A673 (cell line): ENCODE data around the gene ZBED1. TPM values are rescaled to one million over a fixed set of nuclear protein-coding genes. Genes with fewer than 3 reads are reported as not detected.
"Not testable (repeated sequence)": the region's sequence is repeated elsewhere in the genome, so short reads cannot be mapped to it uniquely, and the experiment has no call there.

ENCODE experiments used
- BruUV-seq: library from RNA; stranded (reverse); fragments of 400-500 nt; replicated peaks from 2 replicates; lab custom pipeline; 2021; lab: Mats Ljungman, UMichigan
- CTCF ChIA-PET: fragments of 300-600 bp; sonication (Branson Sonifier 250); formaldehyde crosslinking; loops from one replicate; lab custom pipeline; 2022; ENCODE audit warnings: antibody characterized with exemption; lab: Charles Lee
- POLR2A ChIA-PET: fragments of 300-600 bp; sonication (Branson Sonifier 250); formaldehyde crosslinking; loops from one replicate; lab custom pipeline; 2022; ENCODE audit warnings: antibody characterized with exemption; ENCODE audit not compliant: low non-redundant PET; lab: Charles Lee
- DNase-seq: peaks from one replicate; pipeline ENCODE4 v3.0.0-alpha.2; 2015; ENCODE audit warnings: low spot score
- H3K27ac ChIP-seq: fragments of 200-600 bp; sonication (generic); 2 replicates; pipeline ENCODE4 v1.5.1; 2016; ENCODE audit warnings: mixed run types, low read depth, mild to moderate bottlenecking, mixed read lengths, antibody characterized with exemption, low read length; ENCODE audit not compliant: poor library complexity, severe bottlenecking
- H3K27me3 ChIP-seq: fragments of 200-600 bp; sonication (generic); replicated peaks from 2 replicates; pipeline ENCODE4 v1.6.1; 2017; ENCODE audit warnings: mixed run types, low read depth, mild to moderate bottlenecking, mixed read lengths, antibody characterized with exemption, low read length; ENCODE audit not compliant: insufficient read depth, poor library complexity
- H3K36me3 ChIP-seq: fragments of 200-600 bp; sonication (generic); 2 replicates; pipeline ENCODE4 v1.6.1; 2016; ENCODE audit warnings: mixed run types, mild to moderate bottlenecking, mixed read lengths, antibody characterized with exemption, low read length; ENCODE audit not compliant: insufficient read depth, poor library complexity, severe bottlenecking
- H3K4me1 ChIP-seq: fragments of 200-600 bp; sonication (generic); 2 replicates; pipeline ENCODE4 v1.6.1; 2017; ENCODE audit warnings: mixed run types, mild to moderate bottlenecking, mixed read lengths, antibody characterized with exemption, low read length; ENCODE audit not compliant: insufficient read depth, poor library complexity, severe bottlenecking
- H3K4me3 ChIP-seq: fragments of 200-600 bp; sonication (generic); 2 replicates; pipeline ENCODE4 v1.5.1; 2016; ENCODE audit warnings: low read depth, mixed run types, mild to moderate bottlenecking, mixed read lengths, low read length; ENCODE audit not compliant: poor library complexity, severe bottlenecking
- H3K9me3 ChIP-seq: fragments of 200-600 bp; sonication (generic); 2 replicates; pipeline ENCODE4 v1.6.1; 2016; ENCODE audit warnings: mixed run types, low read depth, mild to moderate bottlenecking, mixed read lengths, antibody characterized with exemption, low read length; ENCODE audit not compliant: poor library complexity, severe bottlenecking
- CTCF ChIP-seq: fragments of 300-800, 200-600 bp; sonication (generic); conservative IDR thresholded peaks from 2 replicates; pipeline ENCODE4 v1.5.1; 2017; ENCODE audit warnings: low read depth, mild to moderate bottlenecking, antibody characterized with exemption, low read length, moderate library complexity, mixed read lengths
- EZH2 ChIP-seq: fragments of 200-600 bp; sonication (generic); IDR thresholded peaks from 2 replicates; pipeline ENCODE4 v1.6.1; 2017; ENCODE audit warnings: borderline replicate concordance, low read depth, mild to moderate bottlenecking, mixed read lengths, antibody characterized with exemption, low read length; ENCODE audit not compliant: poor library complexity, severe bottlenecking
- intact Hi-C: fragments of 100-400 bp; cut with micrococcal nuclease; formaldehyde crosslinking; loops from one replicate; pipeline ENCODE4 v1.10.0; 2022; ENCODE audit not compliant: unreplicated experiment
- total RNA-seq: library from RNA; stranded (reverse); gene quantifications from 2 replicates; pipeline ENCODE4 v1.2.3, GENCODE V29; 2021

The ZBED1 gene
- total RNA-seq, 1 experiment from 2014 or later: 37.6 TPM

- POLR2A ChIA-PET: no interaction called here
- Histone ChIP-seq H3K27ac (no peak overlapping the region), H3K4me1 (no peaks in the 10 kb centered on the region), H3K9me3 (no peaks in the 10 kb centered on the region), H3K27me3 (no peaks in the 10 kb centered on the region), H3K4me3 (no peak overlapping the region), H3K36me3 (no peaks in the 10 kb centered on the region)
- TF ChIP-seq CTCF (no peak), EZH2 (no peak)
- DNase-seq: no peak
- BruUV-seq: no TSS peak
- CTCF ChIA-PET: no interaction called here
- intact Hi-C loops: no loop called here
Observed at GRCh38 chrX:2479420-2479780, 21.4 kb downstream of the ZBED1 start.

DNA sequence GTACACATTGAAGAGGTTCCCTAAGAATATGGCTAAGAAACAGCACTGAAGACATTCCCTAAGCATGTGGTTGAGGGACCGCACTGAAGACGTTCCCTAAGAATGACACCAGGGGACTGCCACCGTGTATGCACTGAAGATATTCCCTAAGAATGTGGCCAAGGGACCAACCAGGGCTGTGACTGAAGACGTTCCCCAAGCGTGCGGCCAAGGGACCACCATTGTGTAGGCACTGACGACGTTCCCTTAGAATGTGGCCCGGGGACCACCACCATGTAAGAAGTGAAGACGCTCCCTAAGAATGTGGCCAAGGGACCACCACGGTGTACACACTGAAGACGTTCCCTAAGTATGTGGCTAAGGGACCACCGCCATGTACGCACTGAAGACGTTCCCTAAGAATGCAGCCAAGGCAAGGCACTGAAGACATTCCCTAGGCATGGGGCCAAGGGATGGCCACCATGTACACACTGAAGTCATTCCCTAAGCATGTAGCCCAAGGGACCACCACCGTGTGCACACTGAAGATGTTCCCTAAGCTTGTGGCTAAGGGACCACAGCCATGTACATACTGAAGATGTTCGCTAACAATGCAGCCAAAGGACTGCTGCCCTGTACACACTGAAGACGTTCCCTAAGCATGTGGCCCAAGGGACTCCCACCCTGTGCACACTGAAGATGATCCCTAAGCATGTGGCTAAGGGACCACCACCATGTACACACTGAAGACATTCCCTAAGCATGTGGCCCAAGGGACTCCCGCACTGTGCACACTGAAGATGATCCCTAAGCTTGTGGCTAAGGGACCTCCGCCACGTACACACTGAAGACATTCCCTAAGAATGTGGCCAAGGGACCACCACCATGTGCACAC lies 22.0 kb downstream of the ZBED1 start:
- H3K36me3 ChIP-seq: no peaks in the 10 kb centered on the region
- POLR2A ChIA-PET: no interaction called here
- CTCF ChIA-PET: no interaction called here
- no peak overlapping the region for H3K4me3 ChIP-seq
- no peaks in the 10 kb centered on the region for H3K27me3 ChIP-seq
- no peaks in the 10 kb centered on the region for H3K4me1 ChIP-seq
- H3K9me3 ChIP-seq: no peaks in the 10 kb centered on the region
- DNase-seq: no peak
- intact Hi-C loops: no loop called here
- no peak for TF ChIP-seq EZH2
- TF ChIP-seq CTCF: no peak
- H3K27ac ChIP-seq: no peak overlapping the region
- BruUV-seq: no TSS peak

DNA sequence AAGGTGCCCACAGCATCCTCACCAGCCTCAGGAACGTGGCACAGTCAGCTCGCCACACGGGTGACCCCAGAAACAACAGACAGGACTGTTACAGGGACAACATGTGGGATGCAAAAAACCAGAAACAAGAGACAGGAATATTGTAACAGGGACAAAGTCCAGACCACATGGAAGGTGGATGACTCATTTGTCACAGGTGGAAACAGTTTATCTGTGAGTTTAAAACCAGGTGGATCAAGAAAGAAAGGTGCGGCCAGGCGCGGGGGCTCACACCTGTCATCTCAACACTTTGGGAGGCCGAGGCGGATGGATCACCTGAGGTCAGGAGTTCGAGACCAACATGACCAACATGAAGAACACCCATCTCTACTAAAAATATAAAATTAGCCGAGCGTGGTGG lies 23.5 kb downstream of the ZBED1 start:
- H3K9me3 ChIP-seq, BruUV-seq, H3K27me3 ChIP-seq, DNase-seq, H3K27ac ChIP-seq, CTCF ChIA-PET, intact Hi-C loops, H3K4me3 ChIP-seq, H3K4me1 ChIP-seq, H3K36me3 ChIP-seq, POLR2A ChIA-PET: not testable (repeated sequence)
